D721Med (cell line): ENCODE results near the gene PSMB2.

ENCODE experiments used
- DNase-seq: peaks from one replicate; pipeline ENCODE4 v3.0.0; 2011; ENCODE audit warnings: low spot score; ENCODE audit not compliant: insufficient read length
- FAIRE-seq: peaks from 2 replicates; lab custom pipeline; 2011; peaks lifted over from hg19 to GRCh38; lab: Jason Lieb, UNC
- CTCF ChIP-seq: IDR thresholded peaks from 2 replicates; pipeline ENCODE4 v1.5.1; 2012; ENCODE audit warnings: mild to moderate bottlenecking, control low read depth; ENCODE audit not compliant: insufficient read depth; ENCODE audit errors: missing control alignments

The PSMB2 gene

DNA sequence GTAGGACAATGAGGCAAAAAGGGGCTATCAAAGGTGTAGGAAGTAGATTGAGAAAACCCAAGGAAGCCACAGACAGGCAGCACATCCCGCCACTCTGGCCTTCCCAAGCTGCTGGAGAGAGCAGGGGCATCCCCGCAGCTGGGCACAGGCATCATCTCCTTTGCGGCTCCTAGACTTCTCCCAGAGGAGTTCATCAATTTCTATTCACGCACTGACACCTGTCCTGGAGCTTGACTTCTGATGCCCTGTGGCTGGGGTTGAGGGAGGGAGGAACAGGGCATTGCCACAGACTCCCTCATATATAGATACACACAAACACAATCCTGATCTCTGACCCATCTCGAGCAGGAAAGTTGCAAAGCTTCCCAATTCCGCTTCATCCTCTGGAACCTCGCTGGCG lies 70.1 kb downstream of the PSMB2 start:
- no peak for TF ChIP-seq CTCF
- FAIRE-seq = no peak
- no peak for DNase-seq

DNA sequence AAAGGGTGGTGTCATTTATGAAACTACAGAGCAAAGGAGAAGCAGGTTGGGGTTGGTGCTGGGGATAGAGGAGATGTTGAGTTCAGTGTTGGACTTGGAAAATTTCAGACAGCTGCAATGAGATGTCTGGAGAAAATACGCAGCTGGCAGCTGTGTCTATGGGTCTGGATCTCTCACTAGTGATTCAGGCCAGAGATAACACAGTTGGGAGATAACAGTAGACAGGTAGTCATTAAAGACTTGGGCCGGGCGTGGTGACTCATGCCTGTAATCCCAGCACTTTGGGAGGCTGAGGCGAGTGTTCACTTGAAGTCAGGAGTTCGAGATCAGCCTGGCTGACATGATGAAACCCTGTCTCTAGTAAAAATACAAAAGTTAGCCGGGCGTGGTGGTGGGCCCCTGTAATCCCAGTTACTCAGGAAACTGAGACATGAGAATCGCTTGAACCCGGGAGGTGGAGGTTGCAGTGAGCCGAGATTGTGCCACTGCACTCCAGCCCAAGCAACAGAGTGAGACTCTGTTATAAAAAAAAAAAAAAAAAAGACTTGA lies 70.7 kb downstream of the PSMB2 start:
- DNase-seq (no peak), FAIRE-seq (no peak)
- TF ChIP-seq CTCF = no peak

- DNase-seq (no peak), FAIRE-seq (no peak)
- no peak for TF ChIP-seq CTCF
Observed at GRCh38 chr1:35569936-35570335, 71.4 kb downstream of the PSMB2 start.

GRCh38 chr1:35568975-35569395 lies 72.3 kb downstream of the PSMB2 start:
- FAIRE-seq (peak; percentile 72), DNase-seq (peak; percentile 86)
- peak; percentile 96 for TF ChIP-seq CTCF

DNA sequence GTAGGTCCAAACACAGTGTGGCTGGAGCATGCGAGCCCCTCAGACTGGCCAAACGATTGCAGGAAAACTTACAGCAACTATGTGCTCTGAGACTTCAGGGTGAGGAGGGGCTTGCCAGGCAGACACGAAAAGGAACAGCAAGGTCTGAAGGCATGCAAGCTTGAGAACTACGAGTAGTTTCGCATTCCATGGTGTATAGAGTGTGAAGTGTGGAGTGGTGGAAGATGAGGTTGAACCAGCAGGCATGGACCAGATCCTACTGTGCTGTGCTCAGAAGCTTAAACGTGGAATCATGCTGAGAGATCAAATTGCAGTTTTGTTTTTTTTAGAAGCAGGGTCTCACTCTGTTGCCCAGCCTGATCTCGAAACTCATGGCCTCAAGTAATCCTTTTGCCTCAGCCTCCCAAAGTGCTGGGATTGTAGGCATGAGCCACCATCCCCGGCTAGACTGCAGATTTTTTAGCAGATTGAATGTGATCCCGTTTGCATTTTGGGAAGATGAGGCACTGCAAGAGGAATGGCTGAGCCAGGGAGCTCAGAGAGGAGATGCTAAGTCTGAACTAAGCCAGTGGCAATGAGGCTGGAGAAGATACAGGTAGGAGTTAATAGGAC lies 73.3 kb downstream of the PSMB2 start:
- TF ChIP-seq CTCF = no peak
- FAIRE-seq = no peak
- DNase-seq = no peak

GRCh38 chr1:35565742-35566133 lies 75.6 kb downstream of the PSMB2 start:
- no peak for TF ChIP-seq CTCF
- FAIRE-seq = no peak
- no peak for DNase-seq
